ENCODE results near the gene KMT2D.

DNA sequence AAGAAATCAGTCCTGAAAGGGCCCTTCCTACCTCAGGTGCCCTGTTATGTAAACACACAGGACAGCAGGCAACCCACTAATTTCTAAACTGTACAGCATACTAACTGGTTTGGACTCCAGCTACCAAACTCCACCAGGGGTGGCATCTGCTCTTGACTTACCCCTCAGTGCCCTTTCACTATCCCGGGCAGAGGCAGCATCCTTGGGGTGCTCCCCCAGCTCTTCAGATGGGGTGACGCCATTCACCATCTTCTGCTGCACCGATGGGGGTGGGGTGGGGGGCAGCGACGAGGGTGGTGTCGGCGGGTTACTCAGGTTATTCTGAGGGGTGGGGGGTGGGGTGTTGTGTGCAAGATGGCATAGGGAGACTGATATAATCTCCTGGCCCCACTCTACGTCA, 30.5 kb downstream of the KMT2D start:
- TF ChIP-seq CTCF (IDR thresholded peaks at IDR 0.05) (no peak), EZH2 (IDR thresholded peaks at IDR 0.05) (no peak), EZH2phosphoT487 (IDR thresholded peaks at IDR 0.05) (no peak)
